GM12878 (cell line): ENCODE measurements around the gene CLEC12A. TPM values are rescaled to one million over a fixed set of nuclear protein-coding genes. Genes with fewer than 3 reads are reported as not detected.

Experiments used
- ATAC-seq: fragments of 200-7000 bp; cut with Tn5 transposase; 3 replicates; pipeline ENCODE4 v1.9.1; 2020; ENCODE audit warnings: mild to moderate bottlenecking, moderate library complexity
- BruUV-seq: library from RNA; stranded (reverse); fragments of 400-500 nt; replicated peaks from 2 replicates; lab custom pipeline; 2021; lab: Mats Ljungman, UMichigan
- CTCF ChIA-PET: fragments of 300-600 bp; sonication (Branson Sonifier 250); formaldehyde crosslinking; extraction: SDS; loops from one replicate; lab custom pipeline; 2021; ENCODE audit warnings: inconsistent platforms; lab: Yijun Ruan, JAX
- POLR2A ChIA-PET: fragments of 350-600 bp; formaldehyde crosslinking; extraction: SDS; loops from one replicate; lab custom pipeline; 2021; ENCODE audit warnings: inconsistent platforms; lab: Charles Lee
- RAD21 ChIA-PET: fragments of 300-600 bp; sonication (Branson Sonifier 250); formaldehyde crosslinking; loops from one replicate; lab custom pipeline; 2023; ENCODE audit warnings: antibody characterized with exemption; ENCODE audit not compliant: unreplicated experiment; lab: Charles Lee
- SMC1A ChIA-PET: fragments of 300-600 bp; sonication (Branson Sonifier 250); formaldehyde crosslinking; loops from one replicate; lab custom pipeline; 2023; ENCODE audit not compliant: unreplicated experiment, uncharacterized antibody; lab: Charles Lee
- DNase-seq: peaks from one replicate; pipeline ENCODE4 v3.0.0-alpha.2; 2011; ENCODE audit warnings: low read depth, low spot score
- FAIRE-seq: peaks from 3 replicates; lab custom pipeline; 2011; peaks lifted over from hg19 to GRCh38; lab: Jason Lieb, UNC
- H2AFZ ChIP-seq: 2 replicates; pipeline ENCODE4 v1.6.0; 2011; ENCODE audit warnings: low read depth, low read length, control low read depth; ENCODE audit not compliant: control insufficient read depth
- H3K27ac ChIP-seq: 2 replicates; pipeline ENCODE4 v1.5.1; 2011; ENCODE audit warnings: control low read depth; ENCODE audit not compliant: control insufficient read depth, insufficient read depth
- H3K27me3 ChIP-seq, 2 experiments: replicated peaks in 1 of 2; 2 replicates each; pipeline versions ENCODE4 v1.6.0 to v1.6.1; 2011; ENCODE audit warnings: low read length in 1 of 2; ENCODE audit not compliant: control insufficient read depth in 2 of 2, insufficient read depth in 2 of 2
- H3K36me3 ChIP-seq, 2 experiments: 2 replicates each; pipeline ENCODE4 v1.5.1; 2011; ENCODE audit warnings: low read length in 1 of 2; ENCODE audit not compliant: control insufficient read depth in 2 of 2, insufficient read depth in 2 of 2
- H3K4me1 ChIP-seq: 2 replicates; pipeline ENCODE4 v1.6.1; 2011; ENCODE audit warnings: mild to moderate bottlenecking, low read length, moderate library complexity, mixed read lengths; ENCODE audit not compliant: control insufficient read depth, insufficient read depth
- H3K4me2 ChIP-seq: 2 replicates; pipeline ENCODE4 v1.6.0; 2011; ENCODE audit warnings: control low read depth; ENCODE audit not compliant: control insufficient read depth, insufficient read depth
- H3K4me3 ChIP-seq: fragments of 200-600 bp; sonication (generic); 2 replicates; pipeline ENCODE4 v1.5.1; 2016
- H3K79me2 ChIP-seq: 2 replicates; pipeline ENCODE4 v1.6.0; 2011; ENCODE audit warnings: low read length; ENCODE audit not compliant: control insufficient read depth, insufficient read depth
- H3K9ac ChIP-seq: 2 replicates; pipeline ENCODE4 v1.8.0; 2011; ENCODE audit warnings: low read length, control low read depth, mixed read lengths; ENCODE audit not compliant: control insufficient read depth, insufficient read depth
- H3K9me3 ChIP-seq: replicated peaks from 3 replicates; pipeline ENCODE4 v1.5.1; 2011; ENCODE audit warnings: mild to moderate bottlenecking, low read length; ENCODE audit not compliant: control insufficient read depth, insufficient read depth
- H4K20me1 ChIP-seq: 2 replicates; pipeline ENCODE4 v1.6.0; 2011; ENCODE audit not compliant: control insufficient read depth, insufficient read depth
- BRCA1 ChIP-seq: IDR thresholded peaks from 2 replicates; pipeline ENCODE4 v1.6.1; 2011; ENCODE audit warnings: low read depth, low read length, improper control_type of control experiment
- CREB1 ChIP-seq: IDR thresholded peaks from 2 replicates; pipeline ENCODE4 v1.6.1; 2012; ENCODE audit warnings: low read depth, mild to moderate bottlenecking, inconsistent platforms
- EP300 ChIP-seq, 2 experiments: fragments of 150-350 bp in 1 of 2; IDR thresholded peaks; 2 replicates each; pipeline ENCODE4 v1.6.1; 2011 to 2012; ENCODE audit warnings: low read depth in 2 of 2, low read length in 2 of 2, borderline replicate concordance in 1 of 2, improper control_type of control experiment in 1 of 2, inconsistent platforms in 1 of 2; ENCODE audit not compliant: control insufficient read depth in 1 of 2
- HDGF ChIP-seq: fragments of 450-650 bp; IDR thresholded peaks from 2 replicates; pipeline ENCODE4 v1.6.1; 2016; ENCODE audit warnings: antibody characterized with exemption
- KLF5 ChIP-seq: fragments of 450-650 bp; IDR thresholded peaks from 2 replicates; pipeline ENCODE4 v1.6.1; 2014; ENCODE audit warnings: mild to moderate bottlenecking; ENCODE audit not compliant: partially characterized antibody
- MEF2A ChIP-seq: IDR thresholded peaks from 2 replicates; pipeline ENCODE4 v1.6.1; 2011; ENCODE audit warnings: low read depth, mild to moderate bottlenecking, low read length, moderate library complexity; ENCODE audit not compliant: insufficient read depth
- NFXL1 ChIP-seq: fragments of 450-650 bp; IDR thresholded peaks from 2 replicates; pipeline ENCODE4 v1.6.1; 2017; ENCODE audit warnings: antibody characterized with exemption, mild to moderate bottlenecking, borderline replicate concordance
- NR2F1 ChIP-seq: fragments of 450-650 bp; conservative IDR thresholded peaks from 2 replicates; pipeline ENCODE4 v1.6.1; 2017; ENCODE audit warnings: mild to moderate bottlenecking
- PKNOX1 ChIP-seq: fragments of 450-650 bp; IDR thresholded peaks from 2 replicates; pipeline ENCODE4 v1.6.1; 2016; ENCODE audit warnings: mild to moderate bottlenecking
- SMAD1 ChIP-seq: fragments of 450-650 bp; IDR thresholded peaks from 2 replicates; pipeline ENCODE4 v1.6.1; 2018; ENCODE audit warnings: mild to moderate bottlenecking, low read depth; ENCODE audit not compliant: partially characterized antibody
- TCF12 ChIP-seq: IDR thresholded peaks from 2 replicates; pipeline ENCODE4 v1.6.1; 2011; ENCODE audit warnings: low read depth, mild to moderate bottlenecking, low read length
- TCF3 ChIP-seq: IDR thresholded peaks from 2 replicates; pipeline ENCODE4 v1.6.1; 2012; ENCODE audit warnings: low read depth, mild to moderate bottlenecking, low read length, borderline replicate concordance; ENCODE audit not compliant: insufficient read depth
- WGBS: methylation state at CpG from one replicate; pipeline ENCODE4 v1.1.6; 2016; ENCODE audit warnings: low lambda C conversion rate; ENCODE audit not compliant: insufficient replicate concordance, insufficient coverage; ENCODE audit errors: missing lambda C conversion rate; 5-methylcytosine and 5-hydroxymethylcytosine counted together
- in situ Hi-C: fragments of 300-500 bp; cut with MboI; formaldehyde crosslinking; loops from 9 replicates; pipeline ENCODE4 v1.14.3; 2018; ENCODE audit warnings: mixed read lengths
- intact Hi-C: fragments of 100-400 bp; cut with micrococcal nuclease; formaldehyde crosslinking; loops from one replicate; pipeline ENCODE4 v1.14.2; 2022; ENCODE audit not compliant: unreplicated experiment
- polyA plus RNA-seq, 11 experiments: library from polyadenylated mRNA; depleted of rRNA in 4 of 11; unstranded in 6 of 11; stranded (reverse) in 5 of 11; fragments of >200 nt; fragmentation: Nextera tagmentation in 4 of 11; fragmentation: Illumina TruSeq in 1 of 11; extraction: Ambion mirVana in 4 of 11; extraction: Trizol in 1 of 11; gene quantifications; 1 replicate in 1 of 11; 2 replicates in 10 of 11; pipeline versions ENCODE4 v1.2.1 to v1.2.3, GENCODE V29; 2011 to 2016; ENCODE audit warnings: inconsistent platforms in 2 of 11, missing spikeins in 2 of 11, low read depth in 1 of 11
- total RNA-seq, 4 experiments: library from RNA; depleted of rRNA in 3 of 4; stranded (reverse); fragments of >200 nt in 3 of 4; fragmentation: Illumina TruSeq in 1 of 4; extraction: Trizol in 1 of 4; gene quantifications; 2 replicates each; pipeline versions ENCODE4 v1.2.1 to v1.2.3, GENCODE V29; 2013 to 2021
- TF ChIP-seq, protein P1 (sequence below): fragments of 450-650 bp; IDR thresholded peaks from 2 replicates; pipeline ENCODE4 v1.6.1; 2017; ENCODE audit warnings: mild to moderate bottlenecking

CLEC12A gene
- total and polyA plus RNA-seq, 10 of the 15 experiments (the other 5 are each of a cell fraction or from before 2014, with no cell fraction given), result 0.07 to 0.21 TPM; not detected in 8

- FAIRE-seq, result no peak
- CTCF ChIA-PET, result no interaction called here
- in situ Hi-C loops, result no loop called here
These were observed 56.1 kb downstream of the CLEC12A start for GRCh38 chr12:10027311-10027710.

More at GRCh38 chr12:10027311-10027710, 56.1 kb downstream of the CLEC12A start:
- Histone ChIP-seq H2AFZ (no peak overlapping the region), H4K20me1 (no peaks in the 10 kb centered on the region), H3K4me1 (no peaks in the 10 kb centered on the region), H3K36me3 (no peaks in the 10 kb centered on the region), H3K9me3 (no peaks in the 10 kb centered on the region), H3K27ac (no peak overlapping the region), H3K4me2 (no peak overlapping the region), H3K4me3 (no peak overlapping the region), H3K9ac (no peak overlapping the region), H3K79me2 (no peaks in the 10 kb centered on the region), H3K27me3 (no peaks in the 10 kb centered on the region)
- no peak for TF ChIP-seq SMAD1
- no peak for TF ChIP-seq TCF3
- no peak for TF ChIP-seq NR2F1
- TF ChIP-seq HDGF, result no peak
- TF ChIP-seq BRCA1, result no peak
- TF ChIP-seq CREB1, result no peak
- no peak for TF ChIP-seq MEF2A
- TF ChIP-seq TCF12, result no peak
- no peak for TF ChIP-seq KLF5
- no peak for TF ChIP-seq NFXL1
- TF ChIP-seq, protein P1, sequence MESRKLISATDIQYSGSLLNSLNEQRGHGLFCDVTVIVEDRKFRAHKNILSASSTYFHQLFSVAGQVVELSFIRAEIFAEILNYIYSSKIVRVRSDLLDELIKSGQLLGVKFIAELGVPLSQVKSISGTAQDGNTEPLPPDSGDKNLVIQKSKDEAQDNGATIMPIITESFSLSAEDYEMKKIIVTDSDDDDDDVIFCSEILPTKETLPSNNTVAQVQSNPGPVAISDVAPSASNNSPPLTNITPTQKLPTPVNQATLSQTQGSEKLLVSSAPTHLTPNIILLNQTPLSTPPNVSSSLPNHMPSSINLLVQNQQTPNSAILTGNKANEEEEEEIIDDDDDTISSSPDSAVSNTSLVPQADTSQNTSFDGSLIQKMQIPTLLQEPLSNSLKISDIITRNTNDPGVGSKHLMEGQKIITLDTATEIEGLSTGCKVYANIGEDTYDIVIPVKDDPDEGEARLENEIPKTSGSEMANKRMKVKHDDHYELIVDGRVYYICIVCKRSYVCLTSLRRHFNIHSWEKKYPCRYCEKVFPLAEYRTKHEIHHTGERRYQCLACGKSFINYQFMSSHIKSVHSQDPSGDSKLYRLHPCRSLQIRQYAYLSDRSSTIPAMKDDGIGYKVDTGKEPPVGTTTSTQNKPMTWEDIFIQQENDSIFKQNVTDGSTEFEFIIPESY, result no peak
- no peak for TF ChIP-seq PKNOX1
- no peak for TF ChIP-seq EP300 (IDR thresholded peaks at IDR 0.05; ENCODE audit: borderline replicate concordance in 1 of 2, control insufficient read depth in 1 of 2, low read depth in 2 of 2, low read length in 2 of 2)
- ATAC-seq (no peak), DNase-seq (no peak)
- WGBS, result 88% methylated on average over 1 of the region's 3 CpGs
- POLR2A ChIA-PET, result no interaction called here
- SMC1A ChIA-PET, result interaction anchor here (0.5 to 1.6 kb wide), 2 partner anchors 9 to 73 kb away, joined by 3 to 5 read pairs; no protein-coding TSS in a partner anchor
- intact Hi-C loops, result no loop called here
- no TSS peak for BruUV-seq
- RAD21 ChIA-PET, result no interaction called here
